SK-N-MC (cell line): ENCODE results near the gene NEDD4.

ENCODE experiments used
- EZH2 ChIP-seq: fragments of 200-600 bp; sonication (generic); IDR thresholded peaks from one replicate; pipeline ENCODE4 v1.6.1; 2017; ENCODE audit warnings: antibody characterized with exemption
- POLR2AphosphoS5 ChIP-seq: IDR thresholded peaks from 2 replicates; pipeline ENCODE4 v1.6.1; 2012; ENCODE audit warnings: mild to moderate bottlenecking, low read depth, low read length, borderline replicate concordance

- TF ChIP-seq EZH2 (no peak), POLR2AphosphoS5 (no peak)
Observed at GRCh38 chr15:55968923-55969322, 24.5 kb downstream of the NEDD4 start.
